CD14-positive monocyte (primary cell): ENCODE measurements around the gene PLK5. TPM values are rescaled to one million over a fixed set of nuclear protein-coding genes. Genes with fewer than 3 reads are reported as not detected.
A peak's percentile ranks its signal among the peaks of the same experiment; 100 is the strongest.

ENCODE experiments used
- DNase-seq, 3 donors: peaks; one replicate each; pipeline ENCODE4 v3.0.0-alpha.2; 2011 to 2022
- H2AFZ ChIP-seq: 2 replicates; pipeline ENCODE4 v1.6.0; 2012; ENCODE audit warnings: mild to moderate bottlenecking, low read depth, low read length, inconsistent platforms; ENCODE audit not compliant: insufficient read depth, poor library complexity, severe bottlenecking
- H3K27ac ChIP-seq, 2 donors: 1 replicate in 1 of 2; 2 replicates in 1 of 2; pipeline ENCODE4 v1.5.1; 2012 to 2013; ENCODE audit warnings: low read length in 2 of 2, control low read depth in 1 of 2, inconsistent platforms in 1 of 2, low read depth in 1 of 2, mild to moderate bottlenecking in 1 of 2
- H3K27me3 ChIP-seq, 2 donors: one replicate each; pipeline versions ENCODE4 v1.6.0 to v1.6.1; 2011 to 2013; ENCODE audit warnings: low read length in 2 of 2; ENCODE audit not compliant: control insufficient read depth in 2 of 2, insufficient read depth in 2 of 2
- H3K36me3 ChIP-seq, 2 donors: replicated peaks in 1 of 2; 1 replicate in 1 of 2; 2 replicates in 1 of 2; pipeline versions ENCODE4 v1.5.1 to v1.6.1; 2012 to 2013; ENCODE audit warnings: low read length in 2 of 2, control low read depth in 1 of 2, inconsistent platforms in 1 of 2, mild to moderate bottlenecking in 1 of 2; ENCODE audit not compliant: insufficient read depth in 2 of 2, control insufficient read depth in 1 of 2
- H3K4me1 ChIP-seq, 2 donors: 1 replicate in 1 of 2; 2 replicates in 1 of 2; pipeline versions ENCODE4 v1.5.1 to v1.6.1; 2012 to 2013; ENCODE audit warnings: low read length in 2 of 2, control low read depth in 1 of 2, inconsistent platforms in 1 of 2, mild to moderate bottlenecking in 1 of 2, moderate library complexity in 1 of 2; ENCODE audit not compliant: insufficient read depth in 2 of 2, control insufficient read depth in 1 of 2
- H3K4me2 ChIP-seq: replicated peaks from 2 replicates; pipeline ENCODE3; 2012; ENCODE audit warnings: low read length, moderate library complexity, mild to moderate bottlenecking; ENCODE audit not compliant: poor library complexity, severe bottlenecking; ENCODE audit errors: extremely low read depth
- H3K4me3 ChIP-seq, 3 experiments: fragments of 200-600 bp in 1 of 3; sonication (generic) in 1 of 3; replicated peaks in 1 of 3; 1 replicate in 2 of 3; 2 replicates in 1 of 3; pipeline ENCODE4 v1.5.1; 2011 to 2013; ENCODE audit warnings: low read length in 3 of 3, mild to moderate bottlenecking in 3 of 3, control low read depth in 2 of 3, low read depth in 2 of 3, inconsistent platforms in 1 of 3, moderate library complexity in 1 of 3
- H3K79me2 ChIP-seq: 2 replicates; pipeline ENCODE4 v1.6.0; 2012; ENCODE audit warnings: mild to moderate bottlenecking, control low read depth, inconsistent platforms, low read length, moderate library complexity; ENCODE audit not compliant: insufficient read depth
- H3K9ac ChIP-seq: 2 replicates; pipeline ENCODE4 v1.6.0; 2017; ENCODE audit warnings: low read length, mild to moderate bottlenecking; ENCODE audit not compliant: insufficient read depth, poor library complexity, severe bottlenecking
- H3K9me3 ChIP-seq, 2 donors: replicated peaks in 1 of 2; 1 replicate in 1 of 2; 2 replicates in 1 of 2; pipeline versions ENCODE4 v1.5.1 to v1.6.1; 2012 to 2013; ENCODE audit warnings: low read length in 2 of 2, control low read depth in 1 of 2; ENCODE audit not compliant: control insufficient read depth in 1 of 2, insufficient read depth in 1 of 2
- H4K20me1 ChIP-seq: 2 replicates; pipeline ENCODE4 v1.6.0; 2012; ENCODE audit warnings: mild to moderate bottlenecking, low read length, control low read depth, moderate library complexity; ENCODE audit not compliant: insufficient read depth
- H3K27ac Mint-ChIP-seq, 7 donors: one replicate each; pipeline ENCODE4 v1.8.0; 2020; ENCODE audit warnings: mild to moderate bottlenecking in 7 of 7, mixed read lengths in 7 of 7, moderate library complexity in 6 of 7, inconsistent platforms in 2 of 7
- H3K27me3 Mint-ChIP-seq, 3 donors: one replicate each; pipeline ENCODE4 v1.8.0; 2021 to 2022; ENCODE audit warnings: low read depth in 3 of 3, mild to moderate bottlenecking in 3 of 3, mixed read lengths in 3 of 3, moderate library complexity in 3 of 3, inconsistent platforms in 1 of 3
- H3K36me3 Mint-ChIP-seq, 2 donors: one replicate each; pipeline ENCODE4 v1.8.0; 2020; ENCODE audit warnings: mixed read lengths in 2 of 2, inconsistent platforms in 1 of 2, mild to moderate bottlenecking in 1 of 2
- H3K4me1 Mint-ChIP-seq: one replicate; pipeline ENCODE4 v1.8.0; 2020; ENCODE audit warnings: mild to moderate bottlenecking, mixed read lengths
- H3K4me3 Mint-ChIP-seq, 2 donors: one replicate each; pipeline ENCODE4 v1.8.0; 2020; ENCODE audit warnings: mild to moderate bottlenecking in 2 of 2, mixed read lengths in 2 of 2, moderate library complexity in 1 of 2
- H3K9me3 Mint-ChIP-seq, 7 donors: one replicate each; pipeline ENCODE4 v1.8.0; 2020 to 2022; ENCODE audit warnings: mixed read lengths in 7 of 7, mild to moderate bottlenecking in 6 of 7, moderate library complexity in 6 of 7, inconsistent platforms in 2 of 7
- CTCF ChIP-seq: fragments of 200-600 bp; IDR thresholded peaks from one replicate; pipeline ENCODE4 v1.8.0; 2022; ENCODE audit warnings: antibody characterized with exemption, mild to moderate bottlenecking
- WGBS: methylation state at CpG from one replicate; pipeline ENCODE4 v1.1.5; 2013; ENCODE audit warnings: missing lambda C conversion rate; ENCODE audit not compliant: insufficient coverage; 5-methylcytosine and 5-hydroxymethylcytosine counted together
- intact Hi-C, 2 donors: fragments of 100-400 bp; cut with micrococcal nuclease; formaldehyde crosslinking; loops; one replicate each; pipeline versions ENCODE4 v1.15.0 to v1.15.1; 2023
- polyA plus RNA-seq, 3 donors: library from polyadenylated mRNA; depleted of rRNA in 1 of 3; unstranded in 2 of 3; stranded (reverse) in 1 of 3; fragments of 300-500 nt in 2 of 3; fragments of >200 nt in 1 of 3; fragmentation: Illumina TruSeq in 2 of 3; gene quantifications; 1 replicate in 2 of 3; 2 replicates in 1 of 3; pipeline ENCODE4 v1.2.3, GENCODE V29; 2012 to 2021

The PLK5 gene
- polyA plus RNA-seq, 3 donors, result not detected

- peak; percentile 92 for TF ChIP-seq CTCF
- Histone ChIP-seq H4K20me1 (no peaks in the 10 kb centered on the region), H3K4me1 (peaks cover 8 to 11% of the 10 kb centered on the region in 2 donors), H3K27me3 (peaks cover 3 to 21% of the 10 kb centered on the region in 2 donors), H2AFZ (peak overlapping the region; percentile 21), H3K4me2 (peak overlapping the region; percentile 12), H3K4me3 (no peak overlapping the region), H3K36me3 (no peaks in the 10 kb centered on the region), H3K9me3 (peaks cover 4 to 25% of the 10 kb centered on the region in 2 donors), H3K27ac (no peak overlapping the region), H3K79me2 (no peaks in the 10 kb centered on the region), H3K9ac (no peak overlapping the region)
- WGBS, result 10% methylated on average over 47 of the region's 49 CpGs
- Mint-ChIP-seq H3K4me1 (peaks cover 5% of the 10 kb centered on the region), H3K27me3 (peaks cover 27 to 49% (median 41%) of the 10 kb centered on the region in 3 donors), H3K27ac (no peak overlapping the region), H3K9me3 (peaks cover 9 to 36% (median 24%) of the 10 kb centered on the region in 7 donors), H3K4me3 (peak overlapping the region in 1 of 2 donors; percentile 48), H3K36me3 (no peaks in the 10 kb centered on the region)
- DNase-seq, result peak; percentile 32 to 64 (median 37)
- intact Hi-C loops, result no loop called here
Observed at GRCh38 chr19:1503089-1503924, 20.6 kb upstream of the PLK5 start.

- TF ChIP-seq CTCF, result no peak
- peaks cover 32 to 57% (median 48%) of the 10 kb centered on the region in 3 donors for H3K27me3 Mint-ChIP-seq
- peak overlapping the region in 1 of 2 donors; percentile 48 for H3K4me3 Mint-ChIP-seq
- no peak overlapping the region for H3K4me2 ChIP-seq
- H3K27me3 ChIP-seq, result peaks cover 3 to 26% of the 10 kb centered on the region in 2 donors
- no peaks in the 10 kb centered on the region for H3K36me3 ChIP-seq
- WGBS, result 67% methylated on average over 12 of the region's 23 CpGs
- no peak overlapping the region for H3K9ac ChIP-seq
- no peak for DNase-seq
- no peak overlapping the region for H3K27ac Mint-ChIP-seq
- no peak overlapping the region for H3K4me3 ChIP-seq
- no peak overlapping the region for H3K27ac ChIP-seq
- H2AFZ ChIP-seq, result no peak overlapping the region
- H3K9me3 Mint-ChIP-seq, result peaks cover 12 to 42% (median 28%) of the 10 kb centered on the region in 7 donors
- H3K36me3 Mint-ChIP-seq, result peaks cover 0 to 1% of the 10 kb centered on the region in 2 donors
- intact Hi-C loops, result no loop called here
- H3K9me3 ChIP-seq, result peaks cover 4 to 31% of the 10 kb centered on the region in 2 donors
- H3K79me2 ChIP-seq, result no peaks in the 10 kb centered on the region
- no peaks in the 10 kb centered on the region for H4K20me1 ChIP-seq
- H3K4me1 ChIP-seq, result peaks cover 8 to 13% of the 10 kb centered on the region in 2 donors
- H3K4me1 Mint-ChIP-seq, result peaks cover 5% of the 10 kb centered on the region
Observed at GRCh38 chr19:1503925-1504773, 19.7 kb upstream of the PLK5 start.
